Measurements from ENCODE around the gene INSR. TPM values are rescaled to one million over a fixed set of nuclear protein-coding genes. Genes with fewer than 3 reads are reported as not detected.

The INSR gene
- total RNA-seq, 1 experiment from 2014 or later: 35.9 TPM

DNA sequence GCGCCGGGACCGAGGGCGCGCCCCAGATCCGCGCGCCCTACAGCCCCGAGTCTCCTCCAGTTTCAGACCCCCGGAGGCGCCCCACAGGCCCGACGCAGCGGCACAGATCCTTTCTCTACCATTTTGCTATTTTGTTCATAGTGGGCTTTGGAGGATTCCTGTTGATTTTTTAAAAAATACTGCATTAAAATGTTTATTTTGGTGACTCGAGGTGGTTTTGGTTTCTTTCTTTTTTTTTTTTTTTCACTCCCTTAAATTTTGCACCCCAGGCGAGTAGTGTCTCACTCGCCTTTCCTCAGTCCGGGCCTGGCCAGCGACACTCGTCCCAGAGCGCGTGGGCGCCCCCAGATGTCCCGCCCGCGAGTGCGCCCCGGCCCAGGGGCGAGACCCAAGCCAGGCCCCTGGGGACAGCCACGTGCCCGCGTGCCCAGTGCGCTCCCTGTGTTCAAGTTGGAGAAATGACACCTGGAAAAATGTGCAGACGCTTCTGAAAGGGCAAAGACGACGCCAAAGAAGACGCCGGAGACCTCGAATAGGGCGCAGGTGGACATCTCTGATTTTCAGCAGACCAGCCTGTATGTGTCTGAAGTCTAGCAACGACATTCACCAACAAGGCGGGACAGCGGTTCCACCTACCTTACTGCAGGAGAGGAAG lies 471 bp upstream of the INSR start:
- POLR2A ChIA-PET: interaction anchor here (0.9 to 1.5 kb wide), 3 partner anchors 12 to 98 kb away, joined by 3 to 7 read pairs (median 4); no protein-coding TSS in a partner anchor

More for the DNA sequence above, 471 bp upstream of the INSR start:
- ATAC-seq (no peak; the same call in 1 of the 2 replicates), DNase-seq (ENCODE audit: low spot score) (peak; percentile 53)
- Mint-ChIP-seq H3K36me3 (no peaks in the 10 kb centered on the region), H3K27me3 (ENCODE audit: low read depth) (peaks cover 34% of the 10 kb centered on the region), H3K4me3 (peak overlapping the region; percentile 72), H3K4me1 (peaks cover 21% of the 10 kb centered on the region), H3K27ac (no peak overlapping the region), H3K9me3 (no peaks in the 10 kb centered on the region)
- CTCF ChIA-PET: interaction anchor here (0.6 to 1.4 kb wide), 5 partner anchors 51 to 192 kb away, joined by 3 to 7 read pairs (median 4); no protein-coding TSS in a partner anchor
- peak; percentile 67; the same call in 1 of the 2 replicates for TF ChIP-seq ARID4B (CRISPR knock-in tag; IDR thresholded peaks at IDR 0.05; ENCODE audit: borderline replicate concordance)
- TF ChIP-seq E2F5 (CRISPR knock-in tag; IDR thresholded peaks at IDR 0.05): peak; percentile 57; the same call in 1 of the 2 replicates
- peak; percentile 56; the same call in 1 of the 2 replicates for TF ChIP-seq GABPB1 (CRISPR knock-in tag; IDR thresholded peaks at IDR 0.05)
- TF ChIP-seq, protein P1, sequence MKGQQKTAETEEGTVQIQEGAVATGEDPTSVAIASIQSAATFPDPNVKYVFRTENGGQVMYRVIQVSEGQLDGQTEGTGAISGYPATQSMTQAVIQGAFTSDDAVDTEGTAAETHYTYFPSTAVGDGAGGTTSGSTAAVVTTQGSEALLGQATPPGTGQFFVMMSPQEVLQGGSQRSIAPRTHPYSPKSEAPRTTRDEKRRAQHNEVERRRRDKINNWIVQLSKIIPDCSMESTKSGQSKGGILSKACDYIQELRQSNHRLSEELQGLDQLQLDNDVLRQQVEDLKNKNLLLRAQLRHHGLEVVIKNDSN (CRISPR knock-in tag; IDR thresholded peaks at IDR 0.05): peak; percentile 33; the same call in 1 of the 2 replicates
- TF ChIP-seq TEAD1 (CRISPR knock-in tag; IDR thresholded peaks at IDR 0.05): no peak
- TF ChIP-seq NFYB (CRISPR knock-in tag; conservative IDR thresholded peaks at IDR 0.05; ENCODE audit: low read depth): no peak
- TF ChIP-seq, protein P2, sequence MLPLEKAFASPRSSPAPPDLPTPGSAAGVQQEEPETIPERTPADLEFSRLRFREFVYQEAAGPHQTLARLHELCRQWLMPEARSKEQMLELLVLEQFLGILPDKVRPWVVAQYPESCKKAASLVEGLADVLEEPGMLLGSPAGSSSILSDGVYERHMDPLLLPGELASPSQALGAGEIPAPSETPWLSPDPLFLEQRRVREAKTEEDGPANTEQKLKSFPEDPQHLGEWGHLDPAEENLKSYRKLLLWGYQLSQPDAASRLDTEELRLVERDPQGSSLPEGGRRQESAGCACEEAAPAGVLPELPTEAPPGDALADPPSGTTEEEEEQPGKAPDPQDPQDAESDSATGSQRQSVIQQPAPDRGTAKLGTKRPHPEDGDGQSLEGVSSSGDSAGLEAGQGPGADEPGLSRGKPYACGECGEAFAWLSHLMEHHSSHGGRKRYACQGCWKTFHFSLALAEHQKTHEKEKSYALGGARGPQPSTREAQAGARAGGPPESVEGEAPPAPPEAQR (CRISPR knock-in tag; IDR thresholded peaks at IDR 0.05): no peak
- TF ChIP-seq USF2 (CRISPR knock-in tag; IDR thresholded peaks at IDR 0.05): peak; percentile 62
- TF ChIP-seq ETV6 (CRISPR knock-in tag; IDR thresholded peaks at IDR 0.05): peak; percentile 58; the same call in 1 of the 2 replicates
- TF ChIP-seq ZNF121 (CRISPR knock-in tag; IDR thresholded peaks at IDR 0.05): peak; percentile 64; the same call in 1 of the 2 replicates
- peak; percentile 83 for TF ChIP-seq MAX (CRISPR knock-in tag; IDR thresholded peaks at IDR 0.05)
- TF ChIP-seq OVOL2 (CRISPR knock-in tag; IDR thresholded peaks at IDR 0.05; ENCODE audit: borderline replicate concordance): no peak
- TF ChIP-seq JUN (CRISPR knock-in tag; IDR thresholded peaks at IDR 0.05): peak; percentile 36; the same call in 1 of the 2 replicates
- TF ChIP-seq SMAD3 (CRISPR knock-in tag; IDR thresholded peaks at IDR 0.05; ENCODE audit: borderline replicate concordance): no peak

Data from WTC11 (cell line).